Ovary (tissue), 3 donors: ENCODE measurements around the gene COL25A1.

Source experiments
- CTCF ChIP-seq, 3 donors: fragments of 450-650 bp in 2 of 3; fragments of 200-600 bp in 1 of 3; IDR thresholded peaks; one replicate each; pipeline versions ENCODE4 v1.5.1 to v1.8.0; 2016 to 2022; ENCODE audit warnings: antibody characterized with exemption in 3 of 3, mild to moderate bottlenecking in 1 of 3
- POLR2A ChIP-seq: fragments of 450-650 bp; IDR thresholded peaks from one replicate; pipeline ENCODE4 v1.6.1; 2017; ENCODE audit warnings: antibody characterized with exemption, mild to moderate bottlenecking, moderate library complexity
- donor health status: DM: no; HTN: no; CAD: no.

- TF ChIP-seq CTCF (IDR thresholded peaks at IDR 0.05) (no peak), POLR2A (no peak)
Measured at GRCh38 chr4:108838451-108838850, 464.0 kb downstream of the COL25A1 start.
